Cardiac septum (tissue), 1 donor: Measurements from ENCODE around the gene LRRC49. TPM values are rescaled to one million over a fixed set of nuclear protein-coding genes. Genes with fewer than 3 reads are reported as not detected.

Source experiments
- total RNA-seq: library from RNA; stranded (reverse); fragmentation: NEBNext Ultra II Directional; extraction: Animal tissue kit (Norgen Biotek cat#: 25700); gene quantifications from one replicate; pipeline ENCODE4 v1.2.1, GENCODE V29; 2021
- donor health status: DM: no; HTN: no; CAD: no.

The LRRC49 gene
- total RNA-seq, 1 donor from 2014 or later, result 83.2 TPM

Other genes with a start within 250 kb of the LRRC49 start
- 78.0 TPM for gene UACA, start 129.3 kb upstream of the LRRC49 start, total RNA-seq
- 37.8 TPM for gene LARP6, start 38.7 kb upstream of the LRRC49 start, total RNA-seq
- 3.5 TPM for gene THAP10, start 393 bp upstream of the LRRC49 start, total RNA-seq
- gene THSD4, start 222.6 kb downstream of the LRRC49 start, total RNA-seq, result 116 TPM